IMR-90 (cell line): ENCODE measurements around the gene LAG3.

Experiments used
- CHD1 ChIP-seq: IDR thresholded peaks from 2 replicates; pipeline ENCODE4 v1.6.1; 2012; ENCODE audit warnings: low read depth, low read length, improper control_type of control experiment
- FOS ChIP-seq: fragments of 150-350 bp; IDR thresholded peaks from 2 replicates; pipeline ENCODE4 v1.6.1; 2016; ENCODE audit warnings: low read depth, low read length
- MAZ ChIP-seq: IDR thresholded peaks from 2 replicates; pipeline ENCODE4 v1.6.1; 2012; ENCODE audit warnings: low read depth, mild to moderate bottlenecking, low read length, improper control_type of control experiment, moderate library complexity, borderline replicate concordance
- MXI1 ChIP-seq: IDR thresholded peaks from 2 replicates; pipeline ENCODE4 v1.6.1; 2012; ENCODE audit warnings: low read depth, mild to moderate bottlenecking, low read length, moderate library complexity, borderline replicate concordance
- TF ChIP-seq, protein P1 (sequence below): conservative IDR thresholded peaks from 2 replicates; pipeline ENCODE4 v1.5.1; 2012; ENCODE audit warnings: mild to moderate bottlenecking, low read depth, low read length, improper control_type of control experiment
- TF ChIP-seq, protein P2 (sequence below): fragments of 150-350 bp; IDR thresholded peaks from 2 replicates; pipeline ENCODE4 v1.6.1; 2017; ENCODE audit warnings: mild to moderate bottlenecking, antibody characterized with exemption, low read length, low read depth

DNA sequence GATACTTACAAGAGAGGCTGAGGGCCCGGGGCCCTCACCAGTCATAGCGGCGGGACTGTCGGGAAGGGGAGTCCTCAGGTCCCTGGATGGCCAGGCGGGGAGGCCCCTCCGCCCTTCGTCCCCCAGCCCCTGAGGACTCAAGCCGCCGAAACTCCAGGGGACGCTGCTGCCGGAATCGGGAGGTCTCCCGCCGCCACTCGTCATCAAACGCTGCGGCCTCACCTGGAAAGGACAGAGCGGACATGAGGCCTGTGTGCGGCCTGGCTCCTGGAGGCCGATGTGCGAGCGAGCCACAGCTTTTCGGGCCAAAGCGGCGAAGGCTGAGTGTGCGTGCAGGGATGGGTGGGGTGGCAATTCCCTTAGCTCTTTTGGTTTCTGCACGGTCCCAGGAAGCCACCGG is 23.6 kb upstream of the LAG3 start:
- TF ChIP-seq, protein P1, sequence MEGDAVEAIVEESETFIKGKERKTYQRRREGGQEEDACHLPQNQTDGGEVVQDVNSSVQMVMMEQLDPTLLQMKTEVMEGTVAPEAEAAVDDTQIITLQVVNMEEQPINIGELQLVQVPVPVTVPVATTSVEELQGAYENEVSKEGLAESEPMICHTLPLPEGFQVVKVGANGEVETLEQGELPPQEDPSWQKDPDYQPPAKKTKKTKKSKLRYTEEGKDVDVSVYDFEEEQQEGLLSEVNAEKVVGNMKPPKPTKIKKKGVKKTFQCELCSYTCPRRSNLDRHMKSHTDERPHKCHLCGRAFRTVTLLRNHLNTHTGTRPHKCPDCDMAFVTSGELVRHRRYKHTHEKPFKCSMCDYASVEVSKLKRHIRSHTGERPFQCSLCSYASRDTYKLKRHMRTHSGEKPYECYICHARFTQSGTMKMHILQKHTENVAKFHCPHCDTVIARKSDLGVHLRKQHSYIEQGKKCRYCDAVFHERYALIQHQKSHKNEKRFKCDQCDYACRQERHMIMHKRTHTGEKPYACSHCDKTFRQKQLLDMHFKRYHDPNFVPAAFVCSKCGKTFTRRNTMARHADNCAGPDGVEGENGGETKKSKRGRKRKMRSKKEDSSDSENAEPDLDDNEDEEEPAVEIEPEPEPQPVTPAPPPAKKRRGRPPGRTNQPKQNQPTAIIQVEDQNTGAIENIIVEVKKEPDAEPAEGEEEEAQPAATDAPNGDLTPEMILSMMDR, result no peak
- TF ChIP-seq CHD1 (no peak), MAZ (no peak), MXI1 (no peak), FOS (no peak)
- TF ChIP-seq, protein P2, sequence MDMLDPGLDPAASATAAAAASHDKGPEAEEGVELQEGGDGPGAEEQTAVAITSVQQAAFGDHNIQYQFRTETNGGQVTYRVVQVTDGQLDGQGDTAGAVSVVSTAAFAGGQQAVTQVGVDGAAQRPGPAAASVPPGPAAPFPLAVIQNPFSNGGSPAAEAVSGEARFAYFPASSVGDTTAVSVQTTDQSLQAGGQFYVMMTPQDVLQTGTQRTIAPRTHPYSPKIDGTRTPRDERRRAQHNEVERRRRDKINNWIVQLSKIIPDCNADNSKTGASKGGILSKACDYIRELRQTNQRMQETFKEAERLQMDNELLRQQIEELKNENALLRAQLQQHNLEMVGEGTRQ, result no peak
